HG02973 (cell line): ENCODE measurements around the gene SLC29A2.

ENCODE experiments used
- ATAC-seq: cut with Tn5 transposase; IDR thresholded peaks from one replicate; pipeline ENCODE4 v1.9.1; 2021; ENCODE audit warnings: moderate library complexity; ENCODE audit not compliant: unreplicated experiment

Gene SLC29A2

DNA sequence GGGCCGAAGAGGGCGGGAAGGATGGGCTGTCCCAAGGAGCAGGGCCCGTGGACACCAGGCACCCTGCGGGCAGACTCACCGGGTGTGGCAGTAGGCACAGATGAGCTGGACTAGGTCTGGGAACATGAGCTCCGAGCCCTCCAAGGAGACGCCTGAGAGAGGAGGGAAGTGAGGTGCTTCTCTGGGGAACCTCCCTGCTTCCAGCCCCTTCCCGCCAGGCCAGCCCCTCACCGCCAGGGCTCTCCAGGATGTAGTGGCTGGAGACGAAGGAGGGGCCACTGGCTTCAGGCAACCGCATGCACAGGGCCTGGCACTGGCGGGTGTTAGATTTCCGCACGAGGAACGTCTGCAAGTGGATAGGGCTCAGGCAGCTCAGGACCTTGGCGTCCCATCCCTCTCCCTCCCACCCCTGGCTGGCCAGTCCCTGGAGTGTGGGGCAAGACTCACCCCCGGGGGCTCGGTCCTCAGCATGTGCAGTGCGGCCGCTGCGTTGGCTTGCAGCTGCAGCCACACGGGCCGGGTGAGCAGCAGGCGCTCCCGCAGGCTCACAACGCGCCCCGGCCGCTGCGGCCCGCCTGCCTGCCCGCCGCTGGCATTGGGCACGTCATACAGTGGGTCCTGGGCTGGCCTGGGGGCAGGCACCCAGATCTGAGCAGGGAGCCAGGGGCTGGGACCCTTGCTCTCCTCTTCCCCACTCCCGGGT, 35.9 kb downstream of the SLC29A2 start:
- no peak for ATAC-seq

DNA sequence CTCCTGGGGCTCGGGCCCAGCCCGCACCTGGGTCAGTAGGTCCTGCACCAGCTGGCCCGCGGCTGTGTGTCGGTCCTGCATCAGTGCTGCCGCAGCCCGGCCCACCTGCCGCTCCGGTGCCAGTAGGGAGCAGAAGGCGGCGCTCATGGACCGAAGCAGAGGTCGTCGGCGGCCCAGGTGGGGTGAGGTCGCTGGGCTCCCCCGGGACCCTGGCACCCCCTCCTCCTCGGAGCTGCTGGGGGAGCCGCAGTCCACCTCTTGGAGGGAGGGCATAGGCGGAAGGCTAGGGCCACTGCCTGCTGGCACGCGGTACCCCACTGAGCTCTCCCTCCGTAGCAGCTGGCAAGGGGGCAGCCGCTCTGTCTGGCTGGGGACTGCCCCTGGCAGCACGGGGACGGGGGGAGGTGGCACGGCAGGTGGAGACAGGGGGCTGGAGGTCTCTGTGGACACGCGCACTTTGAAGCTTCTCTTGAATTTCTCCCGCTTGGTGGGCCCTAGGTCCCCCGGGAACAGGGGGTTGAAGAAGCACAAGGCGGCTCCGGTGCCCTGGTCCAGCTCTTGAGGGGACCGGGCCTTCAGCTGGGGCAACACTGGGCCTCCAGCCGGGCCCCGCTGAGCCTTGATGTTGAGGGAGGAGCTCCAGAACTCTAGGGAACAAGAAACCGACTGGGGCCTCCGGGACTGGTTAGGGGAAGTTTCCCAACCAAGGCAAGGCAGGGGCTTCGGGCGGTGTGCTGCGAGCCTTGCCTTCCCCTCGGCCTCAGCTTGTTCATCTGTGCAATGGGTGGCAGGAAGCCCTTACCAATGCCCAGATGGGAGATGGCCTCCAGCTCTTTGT, 36.7 kb downstream of the SLC29A2 start:
- ATAC-seq = no peak

DNA sequence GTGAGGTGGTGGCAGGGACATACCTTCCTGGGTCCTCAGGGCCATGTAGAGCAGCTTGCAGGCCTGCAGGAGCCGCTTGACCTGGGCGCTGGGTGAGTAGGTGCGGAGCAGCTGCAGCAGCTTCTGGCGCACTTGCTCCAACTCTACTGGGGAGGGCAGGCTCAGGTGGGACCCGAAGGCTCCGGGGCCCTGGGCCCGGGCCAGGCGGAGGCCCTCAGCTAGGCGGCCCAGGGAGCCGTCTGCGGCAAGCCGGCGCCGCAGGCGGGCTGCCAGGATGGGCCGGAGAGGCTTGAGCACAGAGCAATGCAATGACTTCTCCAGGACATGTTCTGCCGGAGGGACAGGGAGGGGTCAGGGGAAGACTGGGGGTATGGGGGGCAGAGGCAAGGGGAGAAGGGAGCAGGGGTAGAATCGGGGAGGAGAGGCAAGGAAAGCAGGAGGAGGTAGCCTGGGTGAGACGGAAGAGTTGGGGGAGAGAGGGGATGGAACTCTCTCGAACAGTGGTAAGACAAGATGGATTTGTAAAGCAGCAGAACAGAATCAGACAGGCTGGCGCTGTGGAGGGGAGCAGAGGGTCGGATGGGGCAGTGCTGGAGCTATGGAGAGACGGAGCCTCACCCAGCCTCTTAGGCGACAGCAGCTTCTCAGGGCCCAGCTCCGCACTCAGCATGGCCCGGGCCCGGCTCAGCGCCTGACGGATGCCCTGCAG, 37.5 kb downstream of the SLC29A2 start:
- ATAC-seq = no peak

DNA sequence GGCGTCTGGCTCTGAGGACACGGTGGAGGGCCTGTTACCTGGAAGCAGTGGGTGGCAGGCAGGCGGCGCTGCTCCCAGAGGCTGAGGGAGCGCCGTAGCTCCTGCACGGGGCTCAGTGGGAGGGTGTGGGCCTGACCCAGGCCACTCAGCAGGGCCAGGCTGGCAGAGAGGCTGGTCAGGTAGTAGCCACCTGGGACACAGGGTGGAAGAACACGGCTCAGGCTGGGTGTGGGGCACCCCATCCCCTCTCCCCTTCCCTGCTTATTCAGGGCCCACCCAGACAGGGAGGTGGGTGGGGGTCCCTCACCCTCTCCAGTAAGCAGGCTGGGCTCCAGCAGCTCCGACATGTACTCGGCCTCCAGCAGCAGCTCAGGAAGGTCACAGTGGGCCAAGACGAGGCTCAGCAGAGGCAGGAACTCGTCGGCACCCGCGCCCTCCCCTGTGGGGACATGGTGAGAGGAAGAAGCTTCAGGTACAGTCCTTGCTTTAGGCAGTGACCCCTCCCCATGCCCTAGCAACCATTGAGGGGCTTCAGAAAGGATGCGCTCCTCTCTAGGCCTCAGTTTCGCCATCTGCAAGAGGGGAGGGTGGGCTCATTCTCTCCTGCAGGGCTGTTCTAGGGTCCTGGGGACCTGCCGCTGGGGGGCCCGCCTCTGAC, 38.2 kb downstream of the SLC29A2 start:
- ATAC-seq = no peak

DNA sequence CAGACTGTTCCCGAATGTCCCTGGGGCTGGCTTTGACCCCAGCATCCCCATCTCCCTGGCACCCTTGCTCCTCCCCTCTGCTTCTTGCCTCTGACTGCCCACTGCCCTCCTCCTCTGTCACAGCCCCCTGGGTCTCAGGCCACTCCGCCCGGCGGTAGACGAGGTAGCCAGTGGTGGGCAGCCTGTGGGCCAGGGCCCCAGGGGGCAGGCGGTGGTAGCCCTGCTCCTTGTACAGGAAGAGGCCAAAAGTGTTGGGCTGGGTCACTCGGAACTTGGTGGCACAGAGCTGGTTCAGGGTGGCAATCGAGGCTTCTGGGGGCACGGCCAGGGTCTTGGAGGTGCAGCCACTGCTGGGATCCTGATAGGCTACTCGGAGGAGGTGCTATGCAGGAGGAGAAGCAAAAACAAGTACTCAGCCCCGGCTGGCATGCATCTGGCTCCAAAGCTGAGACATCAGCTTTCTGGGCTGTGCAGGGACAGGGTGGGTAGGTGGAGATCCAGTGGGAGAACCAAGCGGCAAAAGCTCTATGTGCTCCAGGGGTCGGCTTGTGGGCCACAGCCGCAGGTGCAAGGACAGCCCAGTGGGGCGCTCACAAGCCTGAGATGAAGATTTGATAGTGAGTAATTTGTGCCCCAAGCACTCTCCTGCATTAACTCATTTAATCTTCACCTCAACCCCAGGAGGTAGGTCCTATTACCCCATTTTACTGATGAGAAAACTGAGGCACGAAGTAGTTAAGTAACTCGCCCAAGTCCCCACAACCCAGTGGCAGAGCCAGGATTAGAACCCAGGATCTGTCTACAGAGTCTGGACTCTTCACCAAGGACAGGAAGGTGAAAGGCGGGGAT, 39.0 kb downstream of the SLC29A2 start:
- ATAC-seq = no peak

DNA sequence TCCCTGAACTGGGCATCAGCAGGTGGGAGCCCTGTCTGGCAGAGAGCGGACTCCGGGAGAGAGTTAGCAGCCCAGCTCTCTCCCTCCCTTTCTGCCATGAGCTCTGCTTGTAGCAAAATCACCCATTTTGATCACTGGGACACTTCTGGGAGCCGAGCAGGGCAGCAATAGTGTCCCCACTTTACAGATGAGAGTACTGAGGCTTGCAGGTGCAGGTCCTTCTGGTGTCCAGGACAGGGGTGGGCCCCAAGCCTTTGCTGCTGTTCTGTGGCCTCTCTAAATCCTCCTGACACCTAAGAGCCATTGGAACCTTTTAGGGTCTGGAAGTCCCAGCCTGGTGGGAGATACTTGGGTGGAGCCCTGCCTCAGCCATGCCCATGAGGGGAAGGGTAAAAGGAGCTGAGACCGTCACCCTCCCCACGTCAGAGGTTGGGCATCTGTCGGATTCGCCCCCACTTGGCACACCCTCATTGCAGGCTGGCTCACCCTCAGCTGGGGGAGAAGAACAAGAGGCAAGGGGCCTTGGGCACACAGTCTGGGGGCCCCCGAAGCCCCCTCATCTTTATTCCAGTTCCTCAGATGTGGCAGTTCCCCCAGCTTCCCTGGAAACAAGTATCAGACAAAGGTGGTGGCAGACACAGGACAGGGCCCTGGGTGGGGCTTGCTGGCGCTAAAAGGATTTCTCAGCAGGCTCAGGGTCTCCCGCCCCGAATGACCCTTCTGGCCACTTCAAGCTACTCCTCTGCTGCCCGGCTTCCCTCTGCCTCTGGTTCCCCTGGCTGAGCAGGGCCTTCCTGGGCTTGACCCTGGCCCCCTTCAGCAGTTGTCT, 39.8 kb downstream of the SLC29A2 start:
- no peak for ATAC-seq

DNA sequence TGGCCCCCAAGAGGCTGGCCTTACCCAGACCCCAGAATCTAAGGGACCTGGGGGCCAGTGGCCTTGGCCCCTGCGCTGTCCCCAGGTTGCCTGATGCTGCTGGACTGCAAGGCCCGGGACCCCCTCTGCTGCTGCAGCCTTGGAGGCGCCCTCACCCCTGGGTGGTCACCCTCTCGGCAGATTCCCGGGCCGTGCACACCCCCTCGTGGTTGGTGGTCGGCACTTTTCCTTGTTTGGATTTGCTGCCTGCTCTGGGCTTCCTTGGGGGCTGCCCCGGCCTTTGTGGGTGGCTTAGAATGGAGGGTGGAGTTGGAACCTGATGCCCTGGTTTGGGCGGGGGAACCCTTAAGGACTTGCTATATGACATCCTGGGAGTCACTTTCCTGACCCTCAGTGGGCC, 40.6 kb downstream of the SLC29A2 start:
- no peak for ATAC-seq

DNA sequence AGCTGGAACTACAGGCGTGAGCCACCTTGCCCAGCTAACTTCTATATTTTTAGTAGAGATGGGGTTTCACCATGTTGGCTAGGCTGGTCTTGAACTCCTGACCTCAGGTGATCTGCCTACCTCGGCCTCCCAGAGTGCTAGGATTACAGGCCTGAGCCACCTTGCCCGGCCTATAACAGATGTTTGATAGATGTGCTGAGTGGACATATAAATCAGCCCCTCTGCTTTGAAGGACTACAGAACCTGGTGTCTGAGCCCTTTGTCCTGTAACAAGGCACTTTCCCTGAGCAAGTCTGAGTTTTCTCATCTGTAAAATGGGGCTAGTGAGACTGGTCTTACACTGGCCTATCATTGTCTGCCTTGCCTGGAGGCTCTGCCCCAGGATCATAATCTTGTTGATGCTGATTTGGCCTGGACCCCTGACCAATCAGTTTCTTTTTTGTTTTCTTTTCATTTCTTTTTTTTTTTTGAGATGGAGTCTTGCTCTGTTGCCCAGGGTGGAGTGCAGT, 42.3 kb downstream of the SLC29A2 start:
- ATAC-seq = no peak

DNA sequence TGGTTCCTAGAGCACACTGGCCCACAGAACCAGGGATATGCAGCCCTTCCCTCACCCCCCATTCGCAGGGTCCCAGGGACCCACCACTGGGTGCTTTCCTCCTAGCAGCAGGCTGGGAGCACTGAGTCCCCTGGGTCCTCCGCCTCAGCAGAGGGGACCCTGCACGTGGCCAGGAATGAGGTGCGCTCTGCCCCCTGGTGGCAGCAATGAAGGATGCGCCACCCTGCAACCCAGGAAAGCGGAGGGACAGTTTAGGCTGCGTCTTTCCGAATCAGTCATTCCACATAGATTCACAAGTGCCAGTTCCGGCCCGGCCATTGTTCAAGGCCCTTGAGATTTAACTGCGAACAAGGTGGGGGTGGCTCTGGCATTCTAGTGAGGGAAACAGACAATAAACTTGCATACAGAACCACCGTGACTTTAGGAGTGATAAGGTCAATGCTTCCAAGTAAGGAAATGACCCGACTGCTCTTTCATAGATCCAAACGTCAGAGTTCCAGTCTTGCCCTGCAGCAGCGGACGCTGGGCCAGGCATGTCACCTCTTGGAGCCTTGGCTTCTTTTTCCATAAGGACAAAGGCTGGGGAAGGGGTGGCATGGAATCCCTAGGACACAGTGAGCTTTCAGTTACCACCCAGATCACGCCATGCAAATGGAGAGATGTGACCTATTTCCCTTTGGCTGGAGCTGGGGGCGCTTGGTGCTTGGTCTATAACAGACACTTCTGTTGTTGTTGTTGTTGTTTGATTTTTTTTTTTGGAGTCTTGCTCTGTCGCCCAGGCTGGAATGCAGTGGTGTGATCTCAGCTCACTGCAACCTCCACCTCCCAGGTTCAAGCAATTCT, 43.0 kb downstream of the SLC29A2 start:
- no peak for ATAC-seq

DNA sequence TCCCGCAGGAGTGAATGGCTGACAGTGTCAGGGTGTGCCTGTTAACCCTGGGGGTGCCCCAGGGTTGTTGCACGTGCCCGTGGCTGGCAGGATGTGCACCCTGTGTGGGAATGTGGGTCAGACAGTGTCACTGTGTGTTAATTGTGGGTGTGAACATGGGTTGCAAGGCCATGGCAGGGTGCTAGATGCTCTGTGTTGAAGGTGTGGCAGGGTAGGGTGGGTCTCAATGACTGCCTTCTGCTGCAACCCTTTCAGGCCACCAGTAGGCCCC, 43.6 kb downstream of the SLC29A2 start:
- ATAC-seq = no peak

DNA sequence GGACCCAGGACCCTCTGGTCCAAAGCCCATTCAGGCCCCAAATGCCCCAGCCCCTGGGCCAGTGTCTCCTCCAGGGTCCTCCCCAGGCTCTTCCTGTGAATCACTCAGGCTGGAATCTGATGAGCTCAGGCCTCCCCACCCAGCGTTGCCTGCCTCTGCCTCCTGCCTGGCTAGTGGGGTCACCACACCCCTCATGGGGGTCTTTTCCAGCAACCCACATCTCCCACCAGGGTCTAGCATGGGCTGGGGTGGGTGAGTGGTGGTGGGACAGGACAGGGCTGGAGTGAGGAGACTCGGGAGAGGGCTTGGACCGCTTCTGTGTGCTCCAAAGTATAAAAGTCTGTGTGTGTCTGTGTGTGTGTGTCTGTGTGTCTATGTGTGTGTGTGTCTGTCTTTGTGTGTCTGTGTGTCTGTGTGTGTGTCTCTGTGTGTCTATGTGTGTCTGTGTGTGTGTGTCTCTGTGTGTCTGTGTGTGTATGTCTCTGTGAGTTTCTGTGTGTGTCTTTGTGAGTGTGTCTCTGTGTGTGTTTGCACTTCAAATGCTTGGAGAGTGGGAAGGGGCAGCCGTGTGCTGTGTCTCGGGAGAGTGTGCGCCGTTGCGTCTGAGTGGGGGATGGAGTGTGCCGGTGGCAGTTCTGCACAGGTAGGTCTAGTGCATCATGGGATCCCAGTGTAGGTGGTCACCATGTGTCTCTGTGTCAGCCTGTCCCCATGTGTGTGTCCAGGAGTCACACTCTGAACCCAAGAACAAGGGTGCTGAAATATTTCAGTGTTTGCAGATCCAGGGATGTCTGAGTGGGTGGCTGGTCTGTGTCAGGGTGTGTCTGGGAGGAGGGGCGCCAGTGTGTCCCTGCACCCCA, 44.2 kb downstream of the SLC29A2 start:
- no peak for ATAC-seq

DNA sequence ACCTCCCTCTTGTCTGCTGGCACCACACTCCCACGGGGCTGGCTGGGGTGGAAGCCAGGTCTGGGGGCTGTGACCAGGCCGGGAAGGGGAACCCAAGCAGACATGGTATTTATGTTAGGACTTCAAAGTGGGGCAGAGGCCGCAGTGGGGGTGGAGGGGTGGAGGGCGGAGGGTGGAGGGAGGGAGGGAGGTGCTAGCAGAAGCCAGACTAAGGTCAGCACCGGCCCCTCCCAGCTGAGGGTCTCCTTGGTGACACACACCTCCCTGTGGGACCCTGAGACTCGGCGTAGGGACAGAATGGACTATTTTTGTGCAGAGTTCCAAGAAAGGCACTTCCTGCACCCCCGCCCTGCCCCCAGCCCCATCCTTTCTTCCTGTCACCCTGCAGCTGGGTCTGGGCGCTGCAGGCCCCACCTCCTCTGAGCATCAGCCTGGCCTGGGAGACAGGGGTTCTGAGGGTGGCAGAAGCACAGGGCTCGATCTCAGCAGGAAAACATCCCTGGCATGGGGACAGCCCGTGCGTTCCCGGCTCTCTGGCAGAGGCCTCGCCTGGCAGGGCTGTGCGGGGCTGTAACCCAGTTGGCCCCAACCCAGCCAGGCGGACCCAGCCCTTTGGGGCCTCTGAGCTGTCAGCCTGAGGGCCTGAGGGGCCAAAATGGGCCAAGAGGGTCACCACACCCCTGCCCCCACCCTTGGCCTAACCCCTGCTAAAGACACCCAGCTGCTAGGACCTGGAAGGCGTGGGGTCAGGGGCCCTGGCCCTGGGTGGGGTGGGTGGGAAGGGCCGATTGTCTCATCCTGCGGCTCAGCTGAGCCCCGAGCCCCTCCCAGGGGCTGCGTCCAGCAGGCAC, 45.1 kb downstream of the SLC29A2 start:
- no peak for ATAC-seq

DNA sequence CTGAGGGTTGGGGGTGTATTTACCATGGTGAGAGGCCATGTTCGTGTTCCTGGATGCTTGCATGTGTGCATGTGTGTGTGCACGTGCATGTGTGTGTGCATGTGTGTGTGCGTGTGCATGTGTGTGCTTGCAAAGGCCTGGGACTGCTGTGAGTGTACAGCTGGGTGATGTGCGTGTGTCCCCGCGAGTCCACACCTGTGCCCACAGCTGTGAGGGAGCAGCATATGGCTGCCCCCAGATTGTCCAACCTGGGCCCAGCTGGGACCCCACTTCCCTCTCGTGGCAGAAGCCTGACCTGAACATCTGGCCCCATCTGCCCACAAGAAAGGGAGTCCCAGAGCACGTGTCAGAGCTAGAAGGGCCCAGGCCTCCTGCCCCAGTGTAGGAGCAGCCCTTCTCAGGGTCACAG, 46.3 kb downstream of the SLC29A2 start:
- ATAC-seq = no peak

DNA sequence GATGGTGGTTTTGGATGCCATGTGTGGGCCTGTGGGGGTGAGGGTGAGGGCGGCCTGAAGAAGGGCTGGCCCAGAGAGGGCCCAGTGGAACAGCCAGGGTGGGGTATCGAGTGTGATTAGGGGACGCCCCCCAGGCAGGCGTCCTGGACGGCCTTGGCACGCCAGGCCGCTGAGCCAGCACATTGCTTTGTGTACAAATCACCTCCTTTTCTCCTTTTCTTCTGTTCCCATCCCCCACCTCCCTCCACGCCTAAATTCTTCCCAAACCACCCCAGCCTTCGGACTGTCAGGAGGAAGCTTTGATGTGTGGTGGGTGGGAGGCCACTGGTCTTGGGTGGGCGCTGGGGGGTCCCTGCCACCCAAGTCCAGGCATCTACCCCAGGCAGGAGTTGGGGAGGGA, 46.9 kb downstream of the SLC29A2 start:
- no peak for ATAC-seq

DNA sequence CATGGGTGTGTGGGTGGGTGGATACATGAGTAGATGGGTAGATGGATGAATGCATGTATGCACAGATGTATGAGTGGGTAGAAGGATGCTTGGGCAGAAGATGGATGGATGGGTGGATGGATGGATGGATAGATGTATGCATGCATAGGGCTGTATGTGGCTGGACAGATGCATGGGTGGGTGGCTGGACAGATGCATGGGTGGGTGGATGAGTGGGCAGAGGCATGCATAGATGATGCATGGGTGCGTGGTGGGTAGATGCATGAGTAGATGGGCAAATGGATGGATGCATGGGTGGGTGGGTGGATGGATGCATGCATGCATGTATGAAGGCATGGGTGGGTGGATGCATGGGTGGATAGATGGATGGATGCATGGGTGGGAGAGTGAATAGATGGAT, 47.9 kb downstream of the SLC29A2 start:
- ATAC-seq = no peak

DNA sequence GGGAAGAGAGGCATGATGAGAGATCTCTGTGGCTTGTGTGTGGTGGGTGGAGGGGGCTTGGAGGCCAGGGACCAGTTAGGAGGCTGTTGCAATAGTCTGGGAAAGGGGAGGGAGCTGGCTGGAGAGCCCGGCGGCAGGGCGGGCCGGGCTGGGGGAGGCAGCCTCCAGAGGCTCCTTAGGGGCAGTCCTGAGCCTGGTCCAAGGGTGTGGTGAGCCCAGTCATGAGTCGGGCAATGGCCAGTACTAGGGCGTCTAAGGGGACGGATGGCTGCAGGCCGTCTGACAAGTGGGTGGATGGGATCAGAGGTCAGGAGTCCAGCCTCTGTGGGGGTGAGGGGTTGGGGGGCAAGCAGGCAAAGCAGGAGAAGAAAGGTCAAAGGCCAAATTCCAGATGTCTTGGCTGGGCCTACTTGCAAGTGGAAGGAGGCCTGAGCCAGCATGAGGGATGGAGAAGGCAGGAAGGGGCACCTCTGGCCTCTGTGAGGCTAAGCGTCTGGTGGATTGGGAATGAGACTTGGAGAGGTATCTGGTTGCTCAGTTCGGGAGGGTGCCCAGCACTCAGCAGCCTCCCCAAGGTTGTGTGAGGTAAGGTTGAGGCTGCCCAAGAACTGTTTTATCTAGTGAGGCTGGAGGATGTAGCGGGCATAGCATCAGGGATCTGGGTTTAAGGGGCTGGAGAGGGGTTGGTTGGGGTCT, 48.7 kb downstream of the SLC29A2 start:
- ATAC-seq = no peak
